MM.1S (cell line): ENCODE results near the gene PPL.

Experiments used
- DNase-seq: peaks from one replicate; pipeline ENCODE4 v3.0.0-alpha.2; 2015
- H2AFZ ChIP-seq: fragments of 300-600 bp; sonication (generic); 2 replicates; pipeline ENCODE4 v1.6.0; 2016; ENCODE audit warnings: antibody characterized with exemption, low read length
- H3F3A ChIP-seq: fragments of 300-600 bp; sonication (generic); 2 replicates; pipeline ENCODE4 v1.6.1; 2016; ENCODE audit warnings: mild to moderate bottlenecking, antibody characterized with exemption, low read length, moderate library complexity, mixed read lengths; ENCODE audit not compliant: insufficient read depth
- H3K27ac ChIP-seq: fragments of 300-600 bp; sonication (generic); 2 replicates; pipeline ENCODE4 v1.5.1; 2016; ENCODE audit warnings: mild to moderate bottlenecking, low read length
- H3K27me3 ChIP-seq: fragments of 300-600 bp; sonication (generic); replicated peaks from 2 replicates; pipeline ENCODE4 v1.6.0; 2016; ENCODE audit warnings: low read length; ENCODE audit not compliant: insufficient read depth
- H3K36me3 ChIP-seq: fragments of 300-600 bp; sonication (generic); replicated peaks from 2 replicates; pipeline ENCODE4 v1.6.1; 2016; ENCODE audit warnings: mild to moderate bottlenecking, low read length, mixed read lengths; ENCODE audit not compliant: insufficient read depth
- H3K4me1 ChIP-seq: fragments of 300-600 bp; sonication (generic); 2 replicates; pipeline ENCODE4 v1.6.1; 2016; ENCODE audit warnings: low read length, mixed read lengths
- H3K4me2 ChIP-seq: fragments of 300-600 bp; sonication (generic); 2 replicates; pipeline ENCODE4 v1.6.0; 2016; ENCODE audit warnings: low read depth, low read length
- H3K4me3 ChIP-seq: fragments of 300-600 bp; sonication (generic); 2 replicates; pipeline ENCODE4 v1.5.1; 2016; ENCODE audit warnings: low read length, mixed read lengths
- H3K79me2 ChIP-seq: fragments of 300-600 bp; sonication (generic); 2 replicates; pipeline ENCODE4 v1.6.1; 2016; ENCODE audit warnings: mixed run types, low read length, mixed read lengths
- H3K9ac ChIP-seq: fragments of 300-600 bp; sonication (generic); 2 replicates; pipeline ENCODE4 v1.6.1; 2016; ENCODE audit warnings: low read length, mixed read lengths
- H3K9me2 ChIP-seq: fragments of 300-600 bp; sonication (generic); replicated peaks from 2 replicates; pipeline ENCODE4 v1.6.1; 2016; ENCODE audit warnings: mild to moderate bottlenecking, low read length, mixed read lengths; ENCODE audit not compliant: insufficient read depth
- H3K9me3 ChIP-seq: fragments of 300-600 bp; sonication (generic); replicated peaks from 2 replicates; pipeline ENCODE4 v1.6.1; 2016; ENCODE audit warnings: mild to moderate bottlenecking, low read length, mixed read lengths; ENCODE audit not compliant: insufficient read depth
- H4K20me1 ChIP-seq: fragments of 300-600 bp; sonication (generic); 2 replicates; pipeline ENCODE4 v1.6.1; 2016; ENCODE audit warnings: mild to moderate bottlenecking, low read length, moderate library complexity, mixed read lengths; ENCODE audit not compliant: insufficient read depth
- EZH2 ChIP-seq: fragments of 300-600 bp; sonication (generic); optimal IDR thresholded peaks from 2 replicates; pipeline ENCODE3; 2017; ENCODE audit warnings: low read depth, mild to moderate bottlenecking, antibody characterized with exemption, low read length, mixed read lengths
- EZH2phosphoT487 ChIP-seq: fragments of 300-600 bp; sonication (generic); IDR thresholded peaks from 2 replicates; pipeline ENCODE4 v1.6.1; 2018; ENCODE audit warnings: antibody characterized with exemption, low read length
- TF ChIP-seq, protein P1 (sequence below): fragments of 300-600 bp; sonication (generic); IDR thresholded peaks from 2 replicates; pipeline ENCODE4 v1.5.1; 2016; ENCODE audit warnings: antibody characterized with exemption, low read length, mixed read lengths

PPL gene

GRCh38 chr16:4882633-4883285 is 54.2 kb downstream of the PPL start:
- no peaks in the 10 kb centered on the region for H3K27me3 ChIP-seq
- H3K4me2 ChIP-seq: no peak overlapping the region
- no peak overlapping the region for H3K4me3 ChIP-seq
- no peak overlapping the region for H3K27ac ChIP-seq
- no peak for DNase-seq
- no peaks in the 10 kb centered on the region for H3K9me2 ChIP-seq
- H3K36me3 ChIP-seq: peaks cover 6% of the 10 kb centered on the region; the same call in 1 of the 2 replicates
- no peaks in the 10 kb centered on the region for H4K20me1 ChIP-seq
- H3F3A ChIP-seq: no peaks in the 10 kb centered on the region
- no peak overlapping the region for H3K9ac ChIP-seq
- TF ChIP-seq, protein P1, sequence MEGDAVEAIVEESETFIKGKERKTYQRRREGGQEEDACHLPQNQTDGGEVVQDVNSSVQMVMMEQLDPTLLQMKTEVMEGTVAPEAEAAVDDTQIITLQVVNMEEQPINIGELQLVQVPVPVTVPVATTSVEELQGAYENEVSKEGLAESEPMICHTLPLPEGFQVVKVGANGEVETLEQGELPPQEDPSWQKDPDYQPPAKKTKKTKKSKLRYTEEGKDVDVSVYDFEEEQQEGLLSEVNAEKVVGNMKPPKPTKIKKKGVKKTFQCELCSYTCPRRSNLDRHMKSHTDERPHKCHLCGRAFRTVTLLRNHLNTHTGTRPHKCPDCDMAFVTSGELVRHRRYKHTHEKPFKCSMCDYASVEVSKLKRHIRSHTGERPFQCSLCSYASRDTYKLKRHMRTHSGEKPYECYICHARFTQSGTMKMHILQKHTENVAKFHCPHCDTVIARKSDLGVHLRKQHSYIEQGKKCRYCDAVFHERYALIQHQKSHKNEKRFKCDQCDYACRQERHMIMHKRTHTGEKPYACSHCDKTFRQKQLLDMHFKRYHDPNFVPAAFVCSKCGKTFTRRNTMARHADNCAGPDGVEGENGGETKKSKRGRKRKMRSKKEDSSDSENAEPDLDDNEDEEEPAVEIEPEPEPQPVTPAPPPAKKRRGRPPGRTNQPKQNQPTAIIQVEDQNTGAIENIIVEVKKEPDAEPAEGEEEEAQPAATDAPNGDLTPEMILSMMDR: no peak
- TF ChIP-seq EZH2phosphoT487 (no peak), EZH2 (no peak)
- H3K4me1 ChIP-seq: no peaks in the 10 kb centered on the region
- no peaks in the 10 kb centered on the region for H3K79me2 ChIP-seq
- no peak overlapping the region for H2AFZ ChIP-seq
- no peaks in the 10 kb centered on the region for H3K9me3 ChIP-seq

GRCh38 chr16:4882000-4882632 is 54.8 kb downstream of the PPL start:
- Histone ChIP-seq H3K9me3 (no peaks in the 10 kb centered on the region), H3K4me1 (no peaks in the 10 kb centered on the region), H4K20me1 (no peaks in the 10 kb centered on the region), H2AFZ (no peak overlapping the region), H3K9me2 (no peaks in the 10 kb centered on the region), H3K4me2 (no peak overlapping the region), H3K36me3 (peaks cover 6% of the 10 kb centered on the region; the same call in 1 of the 2 replicates), H3K9ac (no peak overlapping the region), H3K27me3 (no peaks in the 10 kb centered on the region), H3K27ac (no peak overlapping the region), H3K4me3 (no peak overlapping the region), H3K79me2 (no peaks in the 10 kb centered on the region), H3F3A (no peaks in the 10 kb centered on the region)
- TF ChIP-seq, protein P1: no peak
- no peak for TF ChIP-seq EZH2
- TF ChIP-seq EZH2phosphoT487: no peak
- no peak for DNase-seq

DNA sequence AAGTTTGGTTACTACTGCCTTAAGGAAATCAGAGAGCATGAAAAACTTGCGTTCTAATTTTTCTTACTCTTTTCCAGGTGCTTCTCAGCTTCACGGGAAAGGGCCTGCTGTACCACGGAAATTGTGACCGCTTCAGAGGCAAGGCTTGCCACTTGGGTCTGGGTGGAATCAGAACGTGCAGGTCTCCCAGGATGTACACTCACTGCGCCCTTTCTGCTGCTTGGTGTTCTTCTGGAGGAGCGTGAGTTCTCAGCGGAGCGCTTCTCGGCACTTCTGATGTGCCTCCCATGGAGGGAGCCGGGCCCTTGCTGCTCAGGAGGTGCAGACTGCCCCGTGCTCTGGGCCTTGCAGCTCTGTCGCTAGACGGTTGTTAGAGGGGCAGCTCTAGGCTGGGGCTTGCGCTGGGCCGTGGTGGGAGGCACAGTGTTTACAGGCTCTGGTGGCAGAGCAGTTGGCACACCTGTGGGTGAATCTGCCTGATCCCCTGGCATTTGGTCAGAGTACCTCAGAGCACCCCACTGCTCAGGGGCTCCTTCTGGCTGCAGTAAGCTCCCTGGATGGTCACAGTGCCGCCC is 56.9 kb downstream of the PPL start:
- H3K27me3 ChIP-seq: no peaks in the 10 kb centered on the region
- DNase-seq: no peak
- peaks cover 6% of the 10 kb centered on the region; the same call in 1 of the 2 replicates for H3K36me3 ChIP-seq

More for the DNA sequence above, 56.9 kb downstream of the PPL start:
- H3K4me3 ChIP-seq: no peak overlapping the region
- TF ChIP-seq, protein P1: no peak
- TF ChIP-seq EZH2phosphoT487 (no peak), EZH2 (no peak)
- H4K20me1 ChIP-seq: no peaks in the 10 kb centered on the region
- no peaks in the 10 kb centered on the region for H3K79me2 ChIP-seq
- no peak overlapping the region for H2AFZ ChIP-seq
- H3F3A ChIP-seq: no peaks in the 10 kb centered on the region
- H3K9ac ChIP-seq: no peak overlapping the region
- no peaks in the 10 kb centered on the region for H3K4me1 ChIP-seq
- no peaks in the 10 kb centered on the region for H3K9me3 ChIP-seq
- H3K27ac ChIP-seq: no peak overlapping the region
- H3K4me2 ChIP-seq: no peak overlapping the region
- no peaks in the 10 kb centered on the region for H3K9me2 ChIP-seq
